Neuronal stem cell (in vitro differentiated cells): ENCODE results near the gene MUC4.
A peak's percentile ranks its signal among the peaks of the same experiment; 100 is the strongest.

ENCODE experiments used
- DNase-seq: peaks from one replicate; pipeline ENCODE4 v3.0.0-alpha.2; 2013; ENCODE audit warnings: low spot score
- H2AFZ ChIP-seq: one replicate; pipeline ENCODE4 v1.6.1; 2013; ENCODE audit warnings: mild to moderate bottlenecking, low read length, inconsistent platforms
- H2AK5ac ChIP-seq: 2 replicates; pipeline ENCODE4 v1.6.1; 2013; ENCODE audit warnings: low read depth, mild to moderate bottlenecking, inconsistent platforms, low read length, moderate library complexity, mixed read lengths
- H2BK120ac ChIP-seq: 2 replicates; pipeline ENCODE4 v1.6.1; 2013; ENCODE audit warnings: low read depth, mild to moderate bottlenecking, inconsistent platforms, low read length, moderate library complexity, mixed read lengths
- H2BK12ac ChIP-seq: one replicate; pipeline ENCODE4 v1.6.1; 2013; ENCODE audit warnings: low read length, inconsistent platforms
- H2BK15ac ChIP-seq: 2 replicates; pipeline ENCODE4 v1.6.1; 2013; ENCODE audit warnings: mild to moderate bottlenecking, low read length, inconsistent platforms, mixed read lengths
- H2BK5ac ChIP-seq: one replicate; pipeline ENCODE4 v1.6.1; 2013; ENCODE audit warnings: inconsistent platforms, mild to moderate bottlenecking, low read length, moderate library complexity
- H3K14ac ChIP-seq: one replicate; pipeline ENCODE4 v1.6.1; 2013; ENCODE audit warnings: low read length, inconsistent platforms
- H3K18ac ChIP-seq: 2 replicates; pipeline ENCODE4 v1.6.1; 2013; ENCODE audit warnings: low read length, inconsistent platforms
- H3K23ac ChIP-seq: 2 replicates; pipeline ENCODE4 v1.6.1; 2013; ENCODE audit warnings: low read depth, mild to moderate bottlenecking, mixed read lengths, low read length, inconsistent platforms; ENCODE audit not compliant: poor library complexity
- H3K27ac ChIP-seq: replicated peaks from 3 replicates; pipeline ENCODE4 v1.5.1; 2013; ENCODE audit warnings: low read length, inconsistent platforms
- H3K27me3 ChIP-seq, 3 experiments: 2 replicates each; pipeline ENCODE4 v1.6.1; 2013; ENCODE audit warnings: low read length in 3 of 3, mild to moderate bottlenecking in 2 of 3, inconsistent platforms in 1 of 3, low read depth in 1 of 3, mixed read lengths in 1 of 3, moderate library complexity in 1 of 3; ENCODE audit not compliant: control insufficient read depth in 3 of 3, insufficient read depth in 3 of 3
- H3K36me3 ChIP-seq, 2 donors: replicated peaks in 1 of 2; 2 replicates each; pipeline ENCODE4 v1.6.1; 2013; ENCODE audit warnings: low read length in 2 of 2; ENCODE audit not compliant: control insufficient read depth in 2 of 2, insufficient read depth in 2 of 2
- H3K4ac ChIP-seq: 2 replicates; pipeline ENCODE4 v1.6.1; 2013; ENCODE audit warnings: inconsistent platforms, mild to moderate bottlenecking, low read length, moderate library complexity
- H3K4me1 ChIP-seq, 2 donors: 1 replicate in 1 of 2; 2 replicates in 1 of 2; pipeline ENCODE4 v1.6.1; 2013; ENCODE audit warnings: low read length in 2 of 2, low read depth in 1 of 2; ENCODE audit not compliant: control insufficient read depth in 2 of 2, insufficient read depth in 1 of 2
- H3K4me2 ChIP-seq: one replicate; pipeline ENCODE4 v1.6.1; 2013; ENCODE audit warnings: mild to moderate bottlenecking, low read length, inconsistent platforms; ENCODE audit not compliant: insufficient read depth, poor library complexity, severe bottlenecking
- H3K4me3 ChIP-seq, 2 donors: 2 replicates each; pipeline ENCODE4 v1.5.1; 2013; ENCODE audit warnings: low read length in 2 of 2, mild to moderate bottlenecking in 2 of 2, inconsistent platforms in 1 of 2, moderate library complexity in 1 of 2
- H3K79me1 ChIP-seq: one replicate; pipeline ENCODE4 v1.6.1; 2013; ENCODE audit warnings: low read depth, mild to moderate bottlenecking, inconsistent platforms, low read length, moderate library complexity
- H3K9ac ChIP-seq: one replicate; pipeline ENCODE4 v1.6.1; 2013; ENCODE audit warnings: mild to moderate bottlenecking, low read depth, low read length, inconsistent platforms; ENCODE audit not compliant: poor library complexity
- H3K9me3 ChIP-seq, 2 donors: replicated peaks in 1 of 2; 2 replicates each; pipeline versions ENCODE3 to v1.6.1; 2013; ENCODE audit warnings: low read length in 2 of 2, mild to moderate bottlenecking in 2 of 2, inconsistent platforms in 1 of 2, low read depth in 1 of 2, mixed read lengths in 1 of 2, moderate library complexity in 1 of 2; ENCODE audit not compliant: control insufficient read depth in 2 of 2, insufficient read depth in 1 of 2
- H4K8ac ChIP-seq: one replicate; pipeline ENCODE4 v1.6.1; 2013; ENCODE audit warnings: low read depth, mild to moderate bottlenecking, inconsistent platforms, low read length, moderate library complexity
- H4K91ac ChIP-seq: one replicate; pipeline ENCODE4 v1.6.1; 2013; ENCODE audit warnings: low read length, low read depth, mild to moderate bottlenecking, inconsistent platforms; ENCODE audit not compliant: poor library complexity
- WGBS, 2 donors: extraction: QIAGEN DNeasy Blood & Tissue Kit; methylation state at CpG; one replicate each; pipeline ENCODE4 v1.1.7; 2013; ENCODE audit warnings: missing lambda C conversion rate in 2 of 2, mixed read lengths in 1 of 2; ENCODE audit not compliant: insufficient read length in 2 of 2, insufficient replicate concordance in 1 of 2; ENCODE audit errors: extremely low coverage in 2 of 2; 5-methylcytosine and 5-hydroxymethylcytosine counted together

The MUC4 gene

DNA sequence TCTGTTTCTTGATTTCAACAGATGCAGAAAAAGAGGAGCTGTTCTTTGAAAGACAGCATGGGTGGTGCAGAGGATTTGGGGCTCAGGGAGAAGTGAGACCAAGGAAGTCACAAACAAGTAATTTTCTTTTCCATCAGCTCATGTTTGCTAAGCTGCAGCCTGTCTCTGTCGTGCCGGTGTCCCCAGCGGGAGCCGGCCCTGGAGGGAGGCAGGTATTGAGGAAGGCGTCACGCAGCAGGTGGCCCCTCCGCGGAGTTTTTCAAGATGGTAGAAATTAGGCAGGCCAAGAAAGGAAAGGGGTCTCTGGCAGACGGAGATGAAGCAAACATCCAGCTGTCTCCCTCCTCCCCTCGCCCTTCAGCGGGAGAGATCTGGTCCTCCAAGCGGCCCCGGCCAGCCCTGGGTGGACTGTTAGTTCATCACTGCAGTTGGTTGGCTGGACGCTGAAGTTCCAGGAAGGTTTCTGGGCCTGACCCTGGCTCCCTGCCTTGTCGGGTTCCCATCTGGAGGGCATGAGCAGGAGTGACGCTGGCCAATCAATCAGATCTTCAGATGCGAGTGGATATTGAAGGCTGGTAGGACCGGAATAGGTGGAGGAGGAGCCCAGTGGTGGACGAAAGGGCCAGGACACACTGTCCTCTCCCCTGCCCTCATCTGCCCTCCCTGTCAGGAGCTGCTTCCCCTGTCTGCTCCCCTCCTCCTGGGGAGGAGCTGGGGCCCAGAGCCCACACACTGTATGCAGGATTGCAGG lies 27.7 kb upstream of the MUC4 start:
- Histone ChIP-seq H2BK15ac (peak overlapping the region; percentile 74), H2AK5ac (peak overlapping the region; percentile 6), H4K8ac (no peak overlapping the region), H2BK12ac (no peak overlapping the region), H3K23ac (peak overlapping the region; percentile 44), H2AFZ (peak overlapping the region; percentile 50), H4K91ac (no peak overlapping the region), H3K9me3 (peaks cover 0 to 6% of the 10 kb centered on the region in 2 donors), H3K4ac (no peak overlapping the region), H3K4me2 (no peak overlapping the region), H3K36me3 (no peaks in the 10 kb centered on the region), H3K4me3 (no peak overlapping the region), H2BK5ac (peak overlapping the region; percentile 63), H3K27me3 (peaks cover 0 to 22% (median 0%) of the 10 kb centered on the region in 3 experiments), H3K79me1 (peaks cover 1% of the 10 kb centered on the region), H2BK120ac (peak overlapping the region; percentile 65), H3K27ac (peak overlapping the region; percentile 51), H3K4me1 (peaks cover 0 to 8% of the 10 kb centered on the region in 2 donors), H3K18ac (peak overlapping the region; percentile 90), H3K9ac (no peak overlapping the region), H3K14ac (peak overlapping the region; percentile 14)
- no CpG with 5 or more reads among the region's 19 CpGs for whole genome bisulfite sequencing, 2 donors
- DNase-seq = no peak

DNA sequence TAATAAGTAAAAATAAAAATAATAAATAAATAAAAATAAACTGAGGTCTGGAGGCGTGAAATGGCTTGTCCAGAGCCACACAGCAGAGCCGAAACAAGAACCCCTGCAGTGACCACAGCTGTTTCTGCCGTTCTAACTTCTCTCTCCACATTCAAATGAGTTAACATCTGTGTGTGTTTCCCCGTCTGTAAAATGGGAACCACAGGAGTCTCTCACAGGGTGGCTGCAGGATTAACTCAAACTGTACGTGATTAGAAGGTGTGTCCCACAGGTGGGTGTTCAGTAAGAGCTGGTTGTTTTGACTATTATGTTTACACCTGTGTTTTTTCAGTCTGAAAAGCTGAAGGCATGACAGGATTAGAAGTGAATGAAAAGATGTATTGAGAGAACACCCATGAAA lies 27.0 kb upstream of the MUC4 start:
- Histone ChIP-seq H2BK5ac (no peak overlapping the region), H3K4me2 (no peak overlapping the region), H3K27ac (no peak overlapping the region), H3K79me1 (peaks cover 1% of the 10 kb centered on the region), H3K9me3 (peaks cover 0 to 6% of the 10 kb centered on the region in 2 donors), H4K8ac (no peak overlapping the region), H3K4me1 (peaks cover 0 to 8% of the 10 kb centered on the region in 2 donors), H3K27me3 (peaks cover 0 to 22% (median 0%) of the 10 kb centered on the region in 3 experiments), H2BK15ac (no peak overlapping the region), H3K9ac (no peak overlapping the region), H2BK120ac (no peak overlapping the region), H2AK5ac (no peak overlapping the region), H2BK12ac (no peak overlapping the region), H3K14ac (no peak overlapping the region), H3K4ac (no peak overlapping the region), H2AFZ (no peak overlapping the region), H4K91ac (no peak overlapping the region), H3K23ac (no peak overlapping the region), H3K18ac (no peak overlapping the region), H3K36me3 (no peaks in the 10 kb centered on the region), H3K4me3 (no peak overlapping the region)
- WGBS, 2 donors = no CpG with 5 or more reads among the region's 5 CpGs
- no peak for DNase-seq

DNA sequence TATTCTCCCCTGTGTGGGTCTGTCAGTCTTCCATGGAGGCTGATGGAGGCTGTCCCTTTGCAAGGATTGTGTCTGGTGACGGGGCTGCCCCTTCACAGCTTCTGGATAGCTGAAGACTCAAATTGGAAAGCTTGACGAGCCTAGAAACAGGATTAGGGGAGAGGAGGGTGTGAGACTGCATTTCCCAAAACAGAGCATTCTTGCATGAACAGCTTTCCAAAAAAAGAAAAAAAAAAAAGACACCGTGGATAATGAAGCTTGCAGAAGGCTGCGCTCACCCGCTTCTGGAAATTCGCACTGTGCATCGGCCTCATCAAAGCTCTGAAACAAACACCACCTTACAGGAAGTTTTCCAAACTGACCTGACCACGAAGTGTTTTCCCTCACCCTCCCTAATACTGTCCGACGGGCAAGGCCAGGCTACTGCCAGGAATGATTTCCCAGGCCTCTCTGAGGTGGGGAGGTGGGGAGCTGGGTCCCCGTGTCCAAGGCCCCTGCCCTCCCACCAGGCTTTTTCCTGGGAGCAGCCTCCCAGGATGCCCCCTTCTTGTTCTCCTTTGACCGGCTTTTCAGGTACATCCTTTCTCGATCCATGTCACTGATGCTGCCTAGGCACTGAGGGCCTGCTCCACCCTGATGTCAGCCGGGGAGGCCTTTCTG lies 24.9 kb upstream of the MUC4 start:
- H3K4me1 ChIP-seq = peaks cover 0 to 8% of the 10 kb centered on the region in 2 donors
- H4K91ac ChIP-seq = no peak overlapping the region
- peaks cover 0 to 6% of the 10 kb centered on the region in 2 donors for H3K9me3 ChIP-seq
- H3K79me1 ChIP-seq = peaks cover 1% of the 10 kb centered on the region
- peak overlapping the region; percentile 19 for H3K18ac ChIP-seq
- no peaks in the 10 kb centered on the region for H3K36me3 ChIP-seq
- no peak overlapping the region for H2BK12ac ChIP-seq
- no peak overlapping the region for H2BK15ac ChIP-seq
- no peak overlapping the region for H3K23ac ChIP-seq
- no peak overlapping the region for H3K4ac ChIP-seq
- H3K9ac ChIP-seq = no peak overlapping the region
- H3K4me3 ChIP-seq = no peak overlapping the region
- WGBS, 2 donors = no CpG with 5 or more reads among the region's 14 CpGs
- no peak overlapping the region for H2AK5ac ChIP-seq
- peaks cover 0 to 22% (median 0%) of the 10 kb centered on the region in 3 experiments for H3K27me3 ChIP-seq
- no peak for DNase-seq
- no peak overlapping the region for H3K4me2 ChIP-seq
- H3K14ac ChIP-seq = no peak overlapping the region
- no peak overlapping the region for H2BK120ac ChIP-seq
- H4K8ac ChIP-seq = no peak overlapping the region
- no peak overlapping the region for H3K27ac ChIP-seq
- no peak overlapping the region for H2AFZ ChIP-seq
- no peak overlapping the region for H2BK5ac ChIP-seq

DNA sequence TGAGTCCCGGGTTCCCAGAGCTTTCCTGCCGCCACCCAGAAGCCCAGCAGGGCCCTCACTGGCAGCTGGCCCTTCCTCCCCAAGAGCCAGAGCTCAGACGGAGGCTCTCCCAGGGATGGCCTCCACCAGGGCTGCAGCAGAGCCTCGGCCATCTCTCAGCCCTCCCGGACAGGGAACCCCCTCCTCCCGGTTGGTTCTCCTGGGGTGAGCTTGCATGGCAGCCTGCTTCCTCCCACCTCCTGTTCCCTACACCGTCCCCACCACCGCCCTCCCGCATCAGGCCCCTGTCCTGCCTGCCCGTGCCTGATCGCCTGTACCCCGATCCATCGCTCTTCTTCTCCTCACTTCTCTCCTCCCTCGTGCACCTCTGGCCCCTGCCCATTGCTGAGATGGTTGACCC lies 24.1 kb upstream of the MUC4 start:
- DNase-seq = no peak
- Histone ChIP-seq H3K18ac (peak overlapping the region; percentile 68), H3K27me3 (peaks cover 0 to 22% (median 0%) of the 10 kb centered on the region in 3 experiments), H3K36me3 (no peaks in the 10 kb centered on the region), H2AK5ac (peak overlapping the region; percentile 61), H3K14ac (peak overlapping the region; percentile 17), H3K4me1 (peaks cover 0 to 8% of the 10 kb centered on the region in 2 donors), H2BK5ac (no peak overlapping the region), H3K23ac (no peak overlapping the region), H3K4ac (no peak overlapping the region), H3K9ac (no peak overlapping the region), H3K4me3 (no peak overlapping the region), H3K9me3 (peaks cover 0 to 6% of the 10 kb centered on the region in 2 donors), H2AFZ (no peak overlapping the region), H2BK12ac (peak overlapping the region; percentile 52), H3K4me2 (no peak overlapping the region), H2BK15ac (no peak overlapping the region), H3K27ac (no peak overlapping the region), H3K79me1 (peaks cover 1% of the 10 kb centered on the region), H4K91ac (no peak overlapping the region), H4K8ac (no peak overlapping the region), H2BK120ac (no peak overlapping the region)
- no CpG with 5 or more reads among the region's 14 CpGs for WGBS, 2 donors
